ENCODE results near the gene LIN7B. TPM values are rescaled to one million over a fixed set of nuclear protein-coding genes. Genes with fewer than 3 reads are reported as not detected.

LIN7B gene
- total and polyA plus RNA-seq, 9 of the 15 experiments (the other 6 are each of a cell fraction or from before 2014, with no cell fraction given): 0.89 to 15.7 (median 4.0) TPM

DNA sequence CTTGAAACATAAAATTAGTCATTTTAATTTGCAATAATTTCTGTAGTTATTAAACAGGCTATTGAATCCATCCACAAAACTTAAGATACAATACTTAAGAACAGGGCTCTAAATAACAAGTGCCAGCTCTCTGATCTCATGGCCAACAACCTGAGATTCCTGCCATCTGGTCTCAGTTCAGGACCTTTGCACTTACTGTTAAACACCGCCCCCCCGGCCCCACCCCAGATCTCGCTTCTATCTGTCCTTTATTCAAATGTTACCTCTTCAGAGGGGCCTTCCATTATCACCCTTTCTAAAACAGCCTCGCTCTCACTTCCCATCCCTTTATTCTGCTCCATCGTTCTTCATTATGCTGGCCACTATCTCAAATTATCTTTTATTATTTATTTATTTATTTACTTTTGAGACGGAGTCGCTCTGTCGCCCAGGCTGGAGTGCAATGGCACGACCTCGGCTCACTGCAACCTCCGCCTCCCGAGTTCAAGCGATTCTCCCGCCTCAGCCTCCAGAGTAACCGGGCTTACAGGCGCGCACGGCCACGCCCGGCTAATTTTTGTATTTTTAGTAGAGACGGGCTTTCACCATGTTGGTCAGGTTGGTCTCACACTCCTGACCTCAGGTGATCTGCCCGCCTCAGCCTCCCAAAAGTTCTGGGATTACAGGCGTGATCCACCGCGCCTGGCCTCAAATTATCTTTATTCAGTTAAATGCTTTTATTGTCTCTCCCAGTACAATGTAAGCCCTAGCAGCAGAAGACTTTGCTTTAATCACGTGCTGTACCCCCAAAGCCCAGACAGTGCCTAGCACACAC, 29.8 kb upstream of the LIN7B start (continued):
- TF ChIP-seq, protein P1, sequence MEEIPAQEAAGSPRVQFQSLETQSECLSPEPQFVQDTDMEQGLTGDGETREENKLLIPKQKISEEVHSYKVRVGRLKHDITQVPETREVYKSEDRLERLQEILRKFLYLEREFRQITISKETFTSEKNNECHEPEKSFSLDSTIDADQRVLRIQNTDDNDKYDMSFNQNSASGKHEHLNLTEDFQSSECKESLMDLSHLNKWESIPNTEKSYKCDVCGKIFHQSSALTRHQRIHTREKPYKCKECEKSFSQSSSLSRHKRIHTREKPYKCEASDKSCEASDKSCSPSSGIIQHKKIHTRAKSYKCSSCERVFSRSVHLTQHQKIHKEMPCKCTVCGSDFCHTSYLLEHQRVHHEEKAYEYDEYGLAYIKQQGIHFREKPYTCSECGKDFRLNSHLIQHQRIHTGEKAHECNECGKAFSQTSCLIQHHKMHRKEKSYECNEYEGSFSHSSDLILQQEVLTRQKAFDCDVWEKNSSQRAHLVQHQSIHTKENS (CRISPR knock-in tag; IDR thresholded peaks at IDR 0.05): no peak
- TF ChIP-seq RB1 (IDR thresholded peaks at IDR 0.05; ENCODE audit: low read depth) (no peak), ZNF586 (CRISPR knock-in tag; conservative IDR thresholded peaks at IDR 0.05) (0 out of 2 replicates have a peak, but pooled peaks have one; percentile 5), BCOR (IDR thresholded peaks at IDR 0.05) (peak; percentile 64; the same call in 1 of the 2 replicates), SMARCA4 (IDR thresholded peaks at IDR 0.05) (peak; percentile 45), NR4A1 (CRISPR knock-in tag; IDR thresholded peaks at IDR 0.05) (no peak), NR4A1 (tag; IDR thresholded peaks at IDR 0.05) (peak; percentile 42; the same call in 1 of the 2 replicates)
- TF ChIP-seq, protein P2, sequence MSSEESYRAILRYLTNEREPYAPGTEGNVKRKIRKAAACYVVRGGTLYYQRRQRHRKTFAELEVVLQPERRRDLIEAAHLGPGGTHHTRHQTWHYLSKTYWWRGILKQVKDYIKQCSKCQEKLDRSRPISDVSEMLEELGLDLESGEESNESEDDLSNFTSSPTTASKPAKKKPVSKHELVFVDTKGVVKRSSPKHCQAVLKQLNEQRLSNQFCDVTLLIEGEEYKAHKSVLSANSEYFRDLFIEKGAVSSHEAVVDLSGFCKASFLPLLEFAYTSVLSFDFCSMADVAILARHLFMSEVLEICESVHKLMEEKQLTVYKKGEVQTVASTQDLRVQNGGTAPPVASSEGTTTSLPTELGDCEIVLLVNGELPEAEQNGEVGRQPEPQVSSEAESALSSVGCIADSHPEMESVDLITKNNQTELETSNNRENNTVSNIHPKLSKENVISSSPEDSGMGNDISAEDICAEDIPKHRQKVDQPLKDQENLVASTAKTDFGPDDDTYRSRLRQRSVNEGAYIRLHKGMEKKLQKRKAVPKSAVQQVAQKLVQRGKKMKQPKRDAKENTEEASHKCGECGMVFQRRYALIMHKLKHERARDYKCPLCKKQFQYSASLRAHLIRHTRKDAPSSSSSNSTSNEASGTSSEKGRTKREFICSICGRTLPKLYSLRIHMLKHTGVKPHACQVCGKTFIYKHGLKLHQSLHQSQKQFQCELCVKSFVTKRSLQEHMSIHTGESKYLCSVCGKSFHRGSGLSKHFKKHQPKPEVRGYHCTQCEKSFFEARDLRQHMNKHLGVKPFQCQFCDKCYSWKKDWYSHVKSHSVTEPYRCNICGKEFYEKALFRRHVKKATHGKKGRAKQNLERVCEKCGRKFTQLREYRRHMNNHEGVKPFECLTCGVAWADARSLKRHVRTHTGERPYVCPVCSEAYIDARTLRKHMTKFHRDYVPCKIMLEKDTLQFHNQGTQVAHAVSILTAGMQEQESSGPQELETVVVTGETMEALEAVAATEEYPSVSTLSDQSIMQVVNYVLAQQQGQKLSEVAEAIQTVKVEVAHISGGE (CRISPR knock-in tag; IDR thresholded peaks at IDR 0.05): 0 out of 6 replicates have a peak, but pooled peaks of 1 of the 3 experiments have one; percentile 9
- TF ChIP-seq, protein P3, sequence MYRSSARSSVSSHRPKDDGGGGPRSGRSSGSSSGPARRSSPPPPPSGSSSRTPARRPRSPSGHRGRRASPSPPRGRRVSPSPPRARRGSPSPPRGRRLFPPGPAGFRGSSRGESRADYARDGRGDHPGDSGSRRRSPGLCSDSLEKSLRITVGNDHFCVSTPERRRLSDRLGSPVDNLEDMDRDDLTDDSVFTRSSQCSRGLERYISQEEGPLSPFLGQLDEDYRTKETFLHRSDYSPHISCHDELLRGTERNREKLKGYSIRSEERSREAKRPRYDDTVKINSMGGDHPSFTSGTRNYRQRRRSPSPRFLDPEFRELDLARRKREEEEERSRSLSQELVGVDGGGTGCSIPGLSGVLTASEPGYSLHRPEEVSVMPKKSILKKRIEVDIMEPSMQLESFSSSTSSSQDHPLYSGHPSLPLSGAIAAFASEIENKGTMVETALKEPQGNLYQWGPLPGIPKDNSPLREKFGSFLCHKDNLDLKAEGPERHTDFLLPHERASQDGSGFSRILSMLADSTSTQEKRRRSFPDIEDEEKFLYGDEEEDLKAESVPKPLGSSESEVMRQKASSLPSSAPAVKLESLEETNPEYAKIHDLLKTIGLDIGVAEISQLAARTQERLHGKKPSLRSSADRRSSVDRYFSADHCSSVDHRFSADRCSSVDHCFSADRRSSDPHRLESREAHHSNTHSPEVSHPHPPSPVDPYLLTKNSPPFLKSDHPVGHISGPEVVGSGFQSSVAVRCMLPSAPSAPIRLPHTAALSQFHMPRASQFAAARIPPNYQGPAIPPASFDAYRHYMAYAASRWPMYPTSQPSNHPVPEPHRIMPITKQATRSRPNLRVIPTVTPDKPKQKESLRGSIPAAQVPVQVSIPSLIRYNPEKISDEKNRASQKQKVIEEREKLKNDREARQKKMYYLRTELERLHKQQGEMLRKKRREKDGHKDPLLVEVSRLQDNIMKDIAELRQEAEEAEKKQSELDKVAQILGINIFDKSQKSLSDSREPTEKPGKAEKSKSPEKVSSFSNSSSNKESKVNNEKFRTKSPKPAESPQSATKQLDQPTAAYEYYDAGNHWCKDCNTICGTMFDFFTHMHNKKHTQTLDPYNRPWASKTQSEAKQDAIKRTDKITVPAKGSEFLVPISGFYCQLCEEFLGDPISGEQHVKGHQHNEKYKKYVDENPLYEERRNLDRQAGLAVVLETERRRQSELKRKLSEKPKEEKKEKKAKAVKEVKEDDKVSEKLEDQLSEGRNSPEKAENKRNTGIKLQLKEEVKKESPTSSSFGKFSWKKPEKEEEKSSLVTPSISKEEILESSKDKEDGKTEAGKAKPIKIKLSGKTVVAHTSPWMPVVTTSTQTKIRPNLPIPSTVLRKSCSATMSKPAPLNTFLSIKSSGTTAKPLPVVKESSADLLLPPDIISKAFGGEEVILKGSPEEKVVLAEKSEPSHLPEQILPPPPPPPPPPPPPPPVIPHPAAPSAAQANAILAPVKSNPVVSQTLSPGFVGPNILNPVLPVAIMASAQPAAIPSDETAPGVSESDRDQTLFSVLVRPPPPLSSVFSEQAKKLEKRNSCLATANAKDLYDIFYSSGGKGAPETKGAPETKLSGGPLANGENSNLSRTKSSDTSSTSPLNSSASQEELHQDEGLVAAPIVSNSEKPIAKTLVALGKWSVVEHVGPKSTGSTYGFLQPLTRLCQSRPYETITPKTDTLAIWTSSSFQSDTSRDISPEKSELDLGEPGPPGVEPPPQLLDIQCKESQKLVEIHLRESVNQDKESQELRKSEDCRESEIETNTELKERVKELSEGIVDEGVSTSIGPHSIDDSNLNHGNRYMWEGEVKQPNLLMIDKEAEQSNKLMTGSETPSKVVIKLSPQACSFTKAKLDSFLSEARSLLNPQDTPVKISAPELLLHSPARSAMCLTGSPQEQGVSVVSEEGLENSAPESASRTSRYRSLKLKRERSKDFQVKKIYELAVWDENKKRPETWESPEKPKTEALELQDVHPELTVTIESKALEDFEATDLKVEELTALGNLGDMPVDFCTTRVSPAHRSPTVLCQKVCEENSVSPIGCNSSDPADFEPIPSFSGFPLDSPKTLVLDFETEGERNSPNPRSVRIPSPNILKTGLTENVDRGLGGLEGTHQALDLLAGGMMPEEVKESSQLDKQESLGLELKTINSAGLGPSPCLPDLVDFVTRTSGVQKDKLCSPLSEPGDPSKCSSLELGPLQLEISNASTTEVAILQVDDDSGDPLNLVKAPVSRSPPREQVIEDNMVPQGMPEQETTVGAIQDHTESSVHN (IDR thresholded peaks at IDR 0.05; ENCODE audit: borderline replicate concordance in 1 of 2, low read depth in 1 of 2): no peak
- TF ChIP-seq, protein P4, sequence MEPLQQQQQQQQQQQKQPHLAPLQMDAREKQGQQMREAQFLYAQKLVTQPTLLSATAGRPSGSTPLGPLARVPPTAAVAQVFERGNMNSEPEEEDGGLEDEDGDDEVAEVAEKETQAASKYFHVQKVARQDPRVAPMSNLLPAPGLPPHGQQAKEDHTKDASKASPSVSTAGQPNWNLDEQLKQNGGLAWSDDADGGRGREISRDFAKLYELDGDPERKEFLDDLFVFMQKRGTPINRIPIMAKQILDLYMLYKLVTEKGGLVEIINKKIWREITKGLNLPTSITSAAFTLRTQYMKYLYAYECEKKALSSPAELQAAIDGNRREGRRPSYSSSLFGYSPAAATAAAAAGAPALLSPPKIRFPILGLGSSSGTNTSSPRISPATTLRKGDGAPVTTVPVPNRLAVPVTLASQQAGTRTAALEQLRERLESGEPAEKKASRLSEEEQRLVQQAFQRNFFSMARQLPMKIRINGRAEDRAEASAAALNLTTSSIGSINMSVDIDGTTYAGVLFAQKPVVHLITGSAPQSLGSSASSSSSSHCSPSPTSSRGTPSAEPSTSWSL (CRISPR knock-in tag; IDR thresholded peaks at IDR 0.05; ENCODE audit: borderline replicate concordance): no peak
